IMR-90 (cell line): Measurements from ENCODE around the gene EPHB1. TPM values are rescaled to one million over a fixed set of nuclear protein-coding genes. Genes with fewer than 3 reads are reported as not detected.

Experiments
- ATAC-seq: fragments of 200-7000 bp; cut with Tn5 transposase; 2 replicates; pipeline ENCODE4 v1.9.1; 2020; ENCODE audit warnings: low read depth, mild to moderate bottlenecking, moderate library complexity
- BruUV-seq: library from RNA; stranded (reverse); fragments of 400-500 nt; replicated peaks from 2 replicates; lab custom pipeline; 2021; lab: Mats Ljungman, UMichigan
- CTCF ChIA-PET: fragments of 300-600 bp; formaldehyde crosslinking; extraction: SDS; loops from one replicate; lab custom pipeline; 2021; ENCODE audit warnings: antibody characterized with exemption; lab: Yijun Ruan, JAX
- POLR2A ChIA-PET: fragments of 300-600 bp; sonication (Branson Sonifier 250); formaldehyde crosslinking; loops from one replicate; lab custom pipeline; 2022; ENCODE audit warnings: antibody characterized with exemption; ENCODE audit not compliant: unreplicated experiment; lab: Charles Lee
- DNase-seq: peaks from one replicate; pipeline ENCODE4 v3.0.0; 2013
- H2AFZ ChIP-seq: replicated peaks from 2 replicates; pipeline ENCODE3; 2013; ENCODE audit warnings: low read length, mild to moderate bottlenecking; ENCODE audit not compliant: poor library complexity
- H2AK5ac ChIP-seq: 2 replicates; pipeline ENCODE4 v1.6.1; 2013; ENCODE audit warnings: low read depth, low read length, inconsistent platforms
- H2AK9ac ChIP-seq: replicated peaks from 2 replicates; pipeline ENCODE3; 2013; ENCODE audit warnings: mild to moderate bottlenecking, low read depth, low read length, moderate library complexity; ENCODE audit not compliant: poor library complexity
- H2BK120ac ChIP-seq: 2 replicates; pipeline ENCODE4 v1.6.1; 2013; ENCODE audit warnings: low read depth, low read length, inconsistent platforms
- H2BK15ac ChIP-seq: 3 replicates; pipeline ENCODE4 v1.6.1; 2013; ENCODE audit warnings: low read depth, low read length, inconsistent platforms
- H2BK20ac ChIP-seq: 2 replicates; pipeline ENCODE4 v1.6.1; 2013; ENCODE audit warnings: low read depth, mild to moderate bottlenecking, inconsistent platforms, low read length, moderate library complexity
- H2BK5ac ChIP-seq: 2 replicates; pipeline ENCODE4 v1.6.1; 2013; ENCODE audit warnings: mild to moderate bottlenecking, low read depth, low read length, inconsistent platforms; ENCODE audit not compliant: poor library complexity, severe bottlenecking
- H3K14ac ChIP-seq: replicated peaks from 2 replicates; pipeline ENCODE4 v1.6.1; 2013; ENCODE audit warnings: low read depth, low read length, inconsistent platforms
- H3K18ac ChIP-seq: 2 replicates; pipeline ENCODE4 v1.6.1; 2013; ENCODE audit warnings: low read depth, low read length, control low read depth
- H3K23ac ChIP-seq: 2 replicates; pipeline ENCODE4 v1.6.1; 2013; ENCODE audit warnings: low read depth, low read length, inconsistent platforms
- H3K27ac ChIP-seq: 2 replicates; pipeline ENCODE4 v1.5.1; 2013; ENCODE audit warnings: mild to moderate bottlenecking, control low read depth, low read length; ENCODE audit not compliant: insufficient read depth
- H3K27me3 ChIP-seq: 2 replicates; pipeline ENCODE4 v1.6.1; 2013; ENCODE audit warnings: low read length; ENCODE audit not compliant: control insufficient read depth, insufficient read depth
- H3K36me3 ChIP-seq: 2 replicates; pipeline ENCODE4 v1.6.1; 2013; ENCODE audit warnings: low read length, mixed read lengths; ENCODE audit not compliant: control insufficient read depth, insufficient read depth
- H3K4ac ChIP-seq: 2 replicates; pipeline ENCODE4 v1.6.1; 2013; ENCODE audit warnings: low read depth, low read length, inconsistent platforms
- H3K4me1 ChIP-seq: 2 replicates; pipeline ENCODE4 v1.6.1; 2013; ENCODE audit warnings: low read length, mixed read lengths; ENCODE audit not compliant: control insufficient read depth, insufficient read depth
- H3K4me2 ChIP-seq: 2 replicates; pipeline ENCODE4 v1.6.1; 2013; ENCODE audit warnings: low read depth, mild to moderate bottlenecking, control low read depth, low read length, moderate library complexity
- H3K4me3 ChIP-seq: 2 replicates; pipeline ENCODE4 v1.5.1; 2013; ENCODE audit warnings: low read depth, mild to moderate bottlenecking, control low read depth, low read length, moderate library complexity; ENCODE audit not compliant: insufficient read depth
- H3K56ac ChIP-seq: 2 replicates; pipeline ENCODE4 v1.6.1; 2013; ENCODE audit warnings: low read length, inconsistent platforms; ENCODE audit not compliant: insufficient read depth; ENCODE audit errors: extremely low read depth
- H3K79me1 ChIP-seq, 2 experiments: 2 replicates each; pipeline ENCODE4 v1.6.1; 2013; ENCODE audit warnings: low read length in 2 of 2, inconsistent platforms in 1 of 2, low read depth in 1 of 2
- H3K9ac ChIP-seq: 2 replicates; pipeline ENCODE4 v1.6.1; 2013; ENCODE audit warnings: low read depth, low read length, control low read depth
- H3K9me1 ChIP-seq: 2 replicates; pipeline ENCODE4 v1.6.1; 2013; ENCODE audit warnings: low read length, inconsistent platforms; ENCODE audit not compliant: insufficient read depth
- H3K9me3 ChIP-seq: 2 replicates; pipeline ENCODE4 v1.6.1; 2013; ENCODE audit warnings: low read length; ENCODE audit not compliant: control insufficient read depth, insufficient read depth
- H4K20me1 ChIP-seq: 2 replicates; pipeline ENCODE4 v1.6.1; 2013; ENCODE audit warnings: low read length, inconsistent platforms; ENCODE audit not compliant: insufficient read depth
- H4K5ac ChIP-seq: 2 replicates; pipeline ENCODE4 v1.6.1; 2013; ENCODE audit warnings: mild to moderate bottlenecking, low read depth, low read length, control low read depth
- H4K8ac ChIP-seq, 2 experiments: 2 replicates each; pipeline ENCODE4 v1.6.1; 2013; ENCODE audit warnings: low read depth in 2 of 2, low read length in 2 of 2, control low read depth in 1 of 2, inconsistent platforms in 1 of 2
- H4K91ac ChIP-seq: 2 replicates; pipeline ENCODE4 v1.6.1; 2013; ENCODE audit warnings: low read depth, low read length, inconsistent platforms; ENCODE audit not compliant: insufficient read depth
- BHLHE40 ChIP-seq: fragments of 150-350 bp; IDR thresholded peaks from 2 replicates; pipeline ENCODE4 v1.6.1; 2016; ENCODE audit warnings: mild to moderate bottlenecking, low read depth, low read length
- CEBPB ChIP-seq: IDR thresholded peaks from 2 replicates; pipeline ENCODE4 v1.6.1; 2012; ENCODE audit warnings: low read depth, low read length, improper control_type of control experiment
- CHD1 ChIP-seq: IDR thresholded peaks from 2 replicates; pipeline ENCODE4 v1.6.1; 2012; ENCODE audit warnings: low read depth, low read length, improper control_type of control experiment
- CTCF ChIP-seq: conservative IDR thresholded peaks from 2 replicates; pipeline ENCODE4 v1.5.1; 2012; ENCODE audit warnings: mild to moderate bottlenecking, low read depth, low read length, improper control_type of control experiment
- ELK1 ChIP-seq: fragments of 150-350 bp; IDR thresholded peaks from 2 replicates; pipeline ENCODE4 v1.6.1; 2016; ENCODE audit warnings: low read depth, mild to moderate bottlenecking, low read length, moderate library complexity, borderline replicate concordance
- FOS ChIP-seq: fragments of 150-350 bp; IDR thresholded peaks from 2 replicates; pipeline ENCODE4 v1.6.1; 2016; ENCODE audit warnings: low read depth, low read length
- MAFK ChIP-seq: IDR thresholded peaks from 2 replicates; pipeline ENCODE4 v1.6.1; 2012; ENCODE audit warnings: low read depth, low read length, improper control_type of control experiment
- MAZ ChIP-seq: IDR thresholded peaks from 2 replicates; pipeline ENCODE4 v1.6.1; 2012; ENCODE audit warnings: low read depth, mild to moderate bottlenecking, low read length, improper control_type of control experiment, moderate library complexity, borderline replicate concordance
- MXI1 ChIP-seq: IDR thresholded peaks from 2 replicates; pipeline ENCODE4 v1.6.1; 2012; ENCODE audit warnings: low read depth, mild to moderate bottlenecking, low read length, moderate library complexity, borderline replicate concordance
- NFE2L2 ChIP-seq: fragments of 150-350 bp; IDR thresholded peaks from 2 replicates; pipeline ENCODE4 v1.6.1; 2016; ENCODE audit warnings: low read depth, mild to moderate bottlenecking, low read length
- POLR2A ChIP-seq: IDR thresholded peaks from 2 replicates; pipeline ENCODE4 v1.6.1; 2012; ENCODE audit warnings: mild to moderate bottlenecking, low read depth, low read length
- RAD21 ChIP-seq: IDR thresholded peaks from 2 replicates; pipeline ENCODE4 v1.6.1; 2012; ENCODE audit warnings: low read length, improper control_type of control experiment
- RCOR1 ChIP-seq: IDR thresholded peaks from 2 replicates; pipeline ENCODE4 v1.6.1; 2012; ENCODE audit warnings: mild to moderate bottlenecking, low read length, improper control_type of control experiment; ENCODE audit not compliant: insufficient replicate concordance
- SMC3 ChIP-seq: fragments of 150-350 bp; IDR thresholded peaks from 2 replicates; pipeline ENCODE4 v1.6.1; 2016; ENCODE audit warnings: low read depth, mild to moderate bottlenecking, antibody characterized with exemption, low read length, moderate library complexity
- WGBS, 2 experiments: methylation state at CpG; one replicate each; pipeline versions ENCODE4 v1.1.5 to v1.1.7; 2013; ENCODE audit warnings: missing lambda C conversion rate in 2 of 2; ENCODE audit not compliant: insufficient read length in 1 of 2; ENCODE audit errors: extremely low coverage in 2 of 2; 5-methylcytosine and 5-hydroxymethylcytosine counted together
- dilution Hi-C: fragments of 300-500 bp; cut with HindIII; formaldehyde crosslinking; loops from one replicate; pipeline ENCODE4 v1.14.3; 2018; ENCODE audit warnings: low sequenced_read_pairs; ENCODE audit not compliant: unreplicated experiment
- in situ Hi-C: fragments of 300-500 bp; cut with MboI; formaldehyde crosslinking; loops from 3 replicates; pipeline ENCODE4 v1.14.3; 2019; ENCODE audit warnings: low sequenced_read_pairs, inconsistent platforms, mixed read lengths
- intact Hi-C: fragments of 100-400 bp; cut with micrococcal nuclease; formaldehyde crosslinking; loops from 2 replicates; pipeline ENCODE4 v1.10.0; 2022
- polyA plus RNA-seq, 3 experiments: library from polyadenylated mRNA; depleted of rRNA; stranded (reverse); fragments of >200 nt; gene quantifications; 2 replicates each; pipeline ENCODE4 v1.2.3, GENCODE V29; 2012; ENCODE audit warnings: low replicate concordance in 1 of 3
- total RNA-seq: library from RNA; depleted of rRNA; stranded (reverse); fragments of >200 nt; gene quantifications from 2 replicates; pipeline ENCODE4 v1.2.3, GENCODE V29; 2012
- TF ChIP-seq, protein P1 (sequence below): fragments of 150-350 bp; IDR thresholded peaks from 2 replicates; pipeline ENCODE4 v1.6.1; 2017; ENCODE audit warnings: mild to moderate bottlenecking, antibody characterized with exemption, low read length, low read depth

Gene EPHB1
- total and polyA plus RNA-seq, 2 of the 4 experiments (the other 2 are of a cell fraction): 0.17 to 0.36 TPM

- Histone ChIP-seq H3K27ac (no peak overlapping the region), H3K4ac (no peak overlapping the region), H3K18ac (no peak overlapping the region), H3K23ac (no peak overlapping the region), H3K9ac (no peak overlapping the region), H2AK5ac (no peak overlapping the region), H4K5ac (no peak overlapping the region), H2BK5ac (no peak overlapping the region), H3K4me1 (no peaks in the 10 kb centered on the region), H2BK120ac (no peak overlapping the region), H3K4me3 (no peak overlapping the region), H3K14ac (no peak overlapping the region), H2BK15ac (no peak overlapping the region), H2AFZ (no peak overlapping the region), H4K91ac (no peak overlapping the region), H3K36me3 (no peaks in the 10 kb centered on the region), H3K9me3 (no peaks in the 10 kb centered on the region), H3K27me3 (no peaks in the 10 kb centered on the region; the same call in 1 of the 2 replicates), H2BK20ac (no peak overlapping the region), H3K56ac (no peak overlapping the region), H2AK9ac (no peak overlapping the region), H4K8ac (no peak overlapping the region), H3K79me1 (no peaks in the 10 kb centered on the region), H3K9me1 (no peaks in the 10 kb centered on the region), H4K20me1 (no peaks in the 10 kb centered on the region), H3K4me2 (no peak overlapping the region)
- ChIA-PET POLR2A (no interaction called here), CTCF (no interaction called here)
- in situ Hi-C loops (no loop called here), intact Hi-C loops (no loop called here), dilution Hi-C loops (no loop called here)
- no TSS peak for BruUV-seq
- no peak for TF ChIP-seq RAD21
- TF ChIP-seq MAZ: no peak
- TF ChIP-seq POLR2A: no peak
- no peak for TF ChIP-seq NFE2L2
- no peak for TF ChIP-seq BHLHE40
- TF ChIP-seq CHD1: no peak
- no peak for TF ChIP-seq SMC3
- TF ChIP-seq, protein P1, sequence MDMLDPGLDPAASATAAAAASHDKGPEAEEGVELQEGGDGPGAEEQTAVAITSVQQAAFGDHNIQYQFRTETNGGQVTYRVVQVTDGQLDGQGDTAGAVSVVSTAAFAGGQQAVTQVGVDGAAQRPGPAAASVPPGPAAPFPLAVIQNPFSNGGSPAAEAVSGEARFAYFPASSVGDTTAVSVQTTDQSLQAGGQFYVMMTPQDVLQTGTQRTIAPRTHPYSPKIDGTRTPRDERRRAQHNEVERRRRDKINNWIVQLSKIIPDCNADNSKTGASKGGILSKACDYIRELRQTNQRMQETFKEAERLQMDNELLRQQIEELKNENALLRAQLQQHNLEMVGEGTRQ: no peak
- no peak for TF ChIP-seq MAFK
- TF ChIP-seq RCOR1: no peak
- no peak for TF ChIP-seq CTCF
- no peak for TF ChIP-seq CEBPB
- no peak for TF ChIP-seq ELK1
- no peak for TF ChIP-seq MXI1
- TF ChIP-seq FOS: no peak
- DNase-seq: no peak
- ATAC-seq: no peak
- WGBS, 2 experiments: no CpG with 5 or more reads among the region's 7 CpGs
These were observed 62.3 kb downstream of the EPHB1 start for GRCh38 chr3:134857356-134857755.
